IMR-90 (cell line): Measurements from ENCODE around the gene FOXP1. TPM values are rescaled to one million over a fixed set of nuclear protein-coding genes. Genes with fewer than 3 reads are reported as not detected.
A peak's percentile ranks its signal among the peaks of the same experiment; 100 is the strongest.

Experiments
- ATAC-seq: fragments of 200-7000 bp; cut with Tn5 transposase; 2 replicates; pipeline ENCODE4 v1.9.1; 2020; ENCODE audit warnings: low read depth, mild to moderate bottlenecking, moderate library complexity
- BruUV-seq: library from RNA; stranded (reverse); fragments of 400-500 nt; replicated peaks from 2 replicates; lab custom pipeline; 2021; lab: Mats Ljungman, UMichigan
- CTCF ChIA-PET: fragments of 300-600 bp; formaldehyde crosslinking; extraction: SDS; loops from one replicate; lab custom pipeline; 2021; ENCODE audit warnings: antibody characterized with exemption; lab: Yijun Ruan, JAX
- POLR2A ChIA-PET: fragments of 300-600 bp; sonication (Branson Sonifier 250); formaldehyde crosslinking; loops from one replicate; lab custom pipeline; 2022; ENCODE audit warnings: antibody characterized with exemption; ENCODE audit not compliant: unreplicated experiment; lab: Charles Lee
- DNase-seq: peaks from one replicate; pipeline ENCODE4 v3.0.0; 2013
- H2AFZ ChIP-seq: replicated peaks from 2 replicates; pipeline ENCODE3; 2013; ENCODE audit warnings: low read length, mild to moderate bottlenecking; ENCODE audit not compliant: poor library complexity
- H2AK5ac ChIP-seq: 2 replicates; pipeline ENCODE4 v1.6.1; 2013; ENCODE audit warnings: low read depth, low read length, inconsistent platforms
- H2AK9ac ChIP-seq: replicated peaks from 2 replicates; pipeline ENCODE3; 2013; ENCODE audit warnings: mild to moderate bottlenecking, low read depth, low read length, moderate library complexity; ENCODE audit not compliant: poor library complexity
- H2BK120ac ChIP-seq: 2 replicates; pipeline ENCODE4 v1.6.1; 2013; ENCODE audit warnings: low read depth, low read length, inconsistent platforms
- H2BK15ac ChIP-seq: 3 replicates; pipeline ENCODE4 v1.6.1; 2013; ENCODE audit warnings: low read depth, low read length, inconsistent platforms
- H2BK20ac ChIP-seq: 2 replicates; pipeline ENCODE4 v1.6.1; 2013; ENCODE audit warnings: low read depth, mild to moderate bottlenecking, inconsistent platforms, low read length, moderate library complexity
- H2BK5ac ChIP-seq: 2 replicates; pipeline ENCODE4 v1.6.1; 2013; ENCODE audit warnings: mild to moderate bottlenecking, low read depth, low read length, inconsistent platforms; ENCODE audit not compliant: poor library complexity, severe bottlenecking
- H3K14ac ChIP-seq: replicated peaks from 2 replicates; pipeline ENCODE4 v1.6.1; 2013; ENCODE audit warnings: low read depth, low read length, inconsistent platforms
- H3K18ac ChIP-seq: 2 replicates; pipeline ENCODE4 v1.6.1; 2013; ENCODE audit warnings: low read depth, low read length, control low read depth
- H3K23ac ChIP-seq: 2 replicates; pipeline ENCODE4 v1.6.1; 2013; ENCODE audit warnings: low read depth, low read length, inconsistent platforms
- H3K27ac ChIP-seq: 2 replicates; pipeline ENCODE4 v1.5.1; 2013; ENCODE audit warnings: mild to moderate bottlenecking, control low read depth, low read length; ENCODE audit not compliant: insufficient read depth
- H3K27me3 ChIP-seq: 2 replicates; pipeline ENCODE4 v1.6.1; 2013; ENCODE audit warnings: low read length; ENCODE audit not compliant: control insufficient read depth, insufficient read depth
- H3K36me3 ChIP-seq: 2 replicates; pipeline ENCODE4 v1.6.1; 2013; ENCODE audit warnings: low read length, mixed read lengths; ENCODE audit not compliant: control insufficient read depth, insufficient read depth
- H3K4ac ChIP-seq: 2 replicates; pipeline ENCODE4 v1.6.1; 2013; ENCODE audit warnings: low read depth, low read length, inconsistent platforms
- H3K4me1 ChIP-seq: 2 replicates; pipeline ENCODE4 v1.6.1; 2013; ENCODE audit warnings: low read length, mixed read lengths; ENCODE audit not compliant: control insufficient read depth, insufficient read depth
- H3K4me2 ChIP-seq: 2 replicates; pipeline ENCODE4 v1.6.1; 2013; ENCODE audit warnings: low read depth, mild to moderate bottlenecking, control low read depth, low read length, moderate library complexity
- H3K4me3 ChIP-seq: 2 replicates; pipeline ENCODE4 v1.5.1; 2013; ENCODE audit warnings: low read depth, mild to moderate bottlenecking, control low read depth, low read length, moderate library complexity; ENCODE audit not compliant: insufficient read depth
- H3K56ac ChIP-seq: 2 replicates; pipeline ENCODE4 v1.6.1; 2013; ENCODE audit warnings: low read length, inconsistent platforms; ENCODE audit not compliant: insufficient read depth; ENCODE audit errors: extremely low read depth
- H3K79me1 ChIP-seq, 2 experiments: 2 replicates each; pipeline ENCODE4 v1.6.1; 2013; ENCODE audit warnings: low read length in 2 of 2, inconsistent platforms in 1 of 2, low read depth in 1 of 2
- H3K9ac ChIP-seq: 2 replicates; pipeline ENCODE4 v1.6.1; 2013; ENCODE audit warnings: low read depth, low read length, control low read depth
- H3K9me1 ChIP-seq: 2 replicates; pipeline ENCODE4 v1.6.1; 2013; ENCODE audit warnings: low read length, inconsistent platforms; ENCODE audit not compliant: insufficient read depth
- H3K9me3 ChIP-seq: 2 replicates; pipeline ENCODE4 v1.6.1; 2013; ENCODE audit warnings: low read length; ENCODE audit not compliant: control insufficient read depth, insufficient read depth
- H4K20me1 ChIP-seq: 2 replicates; pipeline ENCODE4 v1.6.1; 2013; ENCODE audit warnings: low read length, inconsistent platforms; ENCODE audit not compliant: insufficient read depth
- H4K5ac ChIP-seq: 2 replicates; pipeline ENCODE4 v1.6.1; 2013; ENCODE audit warnings: mild to moderate bottlenecking, low read depth, low read length, control low read depth
- H4K8ac ChIP-seq, 2 experiments: 2 replicates each; pipeline ENCODE4 v1.6.1; 2013; ENCODE audit warnings: low read depth in 2 of 2, low read length in 2 of 2, control low read depth in 1 of 2, inconsistent platforms in 1 of 2
- H4K91ac ChIP-seq: 2 replicates; pipeline ENCODE4 v1.6.1; 2013; ENCODE audit warnings: low read depth, low read length, inconsistent platforms; ENCODE audit not compliant: insufficient read depth
- CEBPB ChIP-seq: IDR thresholded peaks from 2 replicates; pipeline ENCODE4 v1.6.1; 2012; ENCODE audit warnings: low read depth, low read length, improper control_type of control experiment
- CHD1 ChIP-seq: IDR thresholded peaks from 2 replicates; pipeline ENCODE4 v1.6.1; 2012; ENCODE audit warnings: low read depth, low read length, improper control_type of control experiment
- FOS ChIP-seq: fragments of 150-350 bp; IDR thresholded peaks from 2 replicates; pipeline ENCODE4 v1.6.1; 2016; ENCODE audit warnings: low read depth, low read length
- MAFK ChIP-seq: IDR thresholded peaks from 2 replicates; pipeline ENCODE4 v1.6.1; 2012; ENCODE audit warnings: low read depth, low read length, improper control_type of control experiment
- MAZ ChIP-seq: IDR thresholded peaks from 2 replicates; pipeline ENCODE4 v1.6.1; 2012; ENCODE audit warnings: low read depth, mild to moderate bottlenecking, low read length, improper control_type of control experiment, moderate library complexity, borderline replicate concordance
- POLR2A ChIP-seq: IDR thresholded peaks from 2 replicates; pipeline ENCODE4 v1.6.1; 2012; ENCODE audit warnings: mild to moderate bottlenecking, low read depth, low read length
- RAD21 ChIP-seq: IDR thresholded peaks from 2 replicates; pipeline ENCODE4 v1.6.1; 2012; ENCODE audit warnings: low read length, improper control_type of control experiment
- RCOR1 ChIP-seq: IDR thresholded peaks from 2 replicates; pipeline ENCODE4 v1.6.1; 2012; ENCODE audit warnings: mild to moderate bottlenecking, low read length, improper control_type of control experiment; ENCODE audit not compliant: insufficient replicate concordance
- RFX5 ChIP-seq: IDR thresholded peaks from 2 replicates; pipeline ENCODE4 v1.8.0; 2012; ENCODE audit warnings: low read depth, mild to moderate bottlenecking, low read length, moderate library complexity
- SMC3 ChIP-seq: fragments of 150-350 bp; IDR thresholded peaks from 2 replicates; pipeline ENCODE4 v1.6.1; 2016; ENCODE audit warnings: low read depth, mild to moderate bottlenecking, antibody characterized with exemption, low read length, moderate library complexity
- WGBS, 2 experiments: methylation state at CpG; one replicate each; pipeline versions ENCODE4 v1.1.5 to v1.1.7; 2013; ENCODE audit warnings: missing lambda C conversion rate in 2 of 2; ENCODE audit not compliant: insufficient read length in 1 of 2; ENCODE audit errors: extremely low coverage in 2 of 2; 5-methylcytosine and 5-hydroxymethylcytosine counted together
- dilution Hi-C: fragments of 300-500 bp; cut with HindIII; formaldehyde crosslinking; loops from one replicate; pipeline ENCODE4 v1.14.3; 2018; ENCODE audit warnings: low sequenced_read_pairs; ENCODE audit not compliant: unreplicated experiment
- in situ Hi-C: fragments of 300-500 bp; cut with MboI; formaldehyde crosslinking; loops from 3 replicates; pipeline ENCODE4 v1.14.3; 2019; ENCODE audit warnings: low sequenced_read_pairs, inconsistent platforms, mixed read lengths
- intact Hi-C: fragments of 100-400 bp; cut with micrococcal nuclease; formaldehyde crosslinking; loops from 2 replicates; pipeline ENCODE4 v1.10.0; 2022
- polyA plus RNA-seq, 3 experiments: library from polyadenylated mRNA; depleted of rRNA; stranded (reverse); fragments of >200 nt; gene quantifications; 2 replicates each; pipeline ENCODE4 v1.2.3, GENCODE V29; 2012; ENCODE audit warnings: low replicate concordance in 1 of 3
- total RNA-seq: library from RNA; depleted of rRNA; stranded (reverse); fragments of >200 nt; gene quantifications from 2 replicates; pipeline ENCODE4 v1.2.3, GENCODE V29; 2012
- TF ChIP-seq, protein P1 (sequence below): fragments of 150-350 bp; IDR thresholded peaks from 2 replicates; pipeline ENCODE4 v1.6.1; 2017; ENCODE audit warnings: mild to moderate bottlenecking, antibody characterized with exemption, low read length, low read depth
- TF ChIP-seq, protein P2 (sequence below): fragments of 150-350 bp; IDR thresholded peaks from 2 replicates; pipeline ENCODE4 v1.6.1; 2016; ENCODE audit warnings: low read depth, mild to moderate bottlenecking, low read length, moderate library complexity, borderline replicate concordance
- TF ChIP-seq, protein P3 (sequence below): conservative IDR thresholded peaks from 2 replicates; pipeline ENCODE4 v1.5.1; 2012; ENCODE audit warnings: mild to moderate bottlenecking, low read depth, low read length, improper control_type of control experiment

The FOXP1 gene
- total and polyA plus RNA-seq, 2 of the 4 experiments (the other 2 are of a cell fraction) = 37.0 to 132 TPM

DNA sequence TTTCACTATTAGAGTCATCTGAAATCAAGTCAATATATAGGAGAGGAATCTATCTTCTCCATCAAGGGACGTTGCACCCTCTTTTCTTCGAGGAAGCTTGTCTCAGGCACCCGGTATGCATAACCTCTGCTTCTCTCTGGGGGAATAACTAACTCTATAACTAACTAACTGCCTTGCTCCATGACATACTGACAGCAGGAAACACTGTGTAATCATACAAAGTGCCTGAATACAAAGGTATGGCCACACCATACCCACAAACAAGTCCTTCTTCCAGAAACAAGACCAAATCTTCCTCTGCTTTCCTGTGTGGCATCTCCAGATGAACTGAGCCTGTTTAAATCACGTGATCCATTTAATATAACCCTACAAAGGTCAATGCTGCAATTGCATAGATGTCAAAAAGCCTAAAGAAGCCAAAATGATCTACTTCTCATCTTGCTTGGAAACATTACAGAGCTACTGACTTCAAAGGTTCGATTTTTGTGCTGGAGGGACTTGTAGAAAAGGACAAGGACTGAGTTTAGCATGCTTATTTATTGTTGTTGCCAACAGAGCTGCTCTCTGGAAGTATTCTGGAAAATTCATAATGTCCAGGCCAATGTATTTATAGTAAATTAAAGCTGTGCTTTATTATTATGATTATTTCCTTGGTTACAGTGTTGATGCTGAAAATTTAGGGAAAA, 380.5 kb downstream of the FOXP1 start:
- H3K4me3 ChIP-seq = no peak overlapping the region
- H2AK5ac ChIP-seq = no peak overlapping the region
- intact Hi-C loops (no loop called here), in situ Hi-C loops (no loop called here), dilution Hi-C loops (no loop called here)
- peaks cover 4% of the 10 kb centered on the region; the same call in 1 of the 2 replicates for H3K4me1 ChIP-seq
- H3K18ac ChIP-seq = no peak overlapping the region
- H2AK9ac ChIP-seq = no peak overlapping the region
- no peak overlapping the region for H4K8ac ChIP-seq
- ChIA-PET POLR2A (interaction anchor here (0.6 kb wide), 1 partner anchor 48 kb away, joined by 3 read pairs; no protein-coding TSS in a partner anchor), CTCF (interaction anchor here (0.6 kb wide), 1 partner anchor 108 kb away, joined by 3 read pairs; no protein-coding TSS in a partner anchor)
- H4K5ac ChIP-seq = no peak overlapping the region
- H2BK120ac ChIP-seq = no peak overlapping the region
- no peak overlapping the region for H3K56ac ChIP-seq
- no peak overlapping the region for H2BK5ac ChIP-seq
- H3K27ac ChIP-seq = no peak overlapping the region
- H3K9me1 ChIP-seq = 0 out of 2 replicates have a peak, but pooled peaks cover 3% of the 10 kb centered on the region
- H3K36me3 ChIP-seq = no peaks in the 10 kb centered on the region; the same call in 1 of the 2 replicates
- no CpG with 5 or more reads among the region's 5 CpGs for WGBS, 2 experiments
- no peak overlapping the region for H2BK15ac ChIP-seq
- peak overlapping the region; percentile 7; the same call in 1 of the 2 replicates for H3K23ac ChIP-seq
- 0 out of 2 replicates have a peak overlapping the region, but pooled peaks have one; percentile 19 for H3K14ac ChIP-seq
- TF ChIP-seq SMC3 (no peak), RCOR1 (no peak), MAFK (no peak), FOS (no peak), CHD1 (no peak), POLR2A (no peak), RAD21 (no peak), CEBPB (no peak), MAZ (no peak), RFX5 (no peak)
- TF ChIP-seq, protein P1, sequence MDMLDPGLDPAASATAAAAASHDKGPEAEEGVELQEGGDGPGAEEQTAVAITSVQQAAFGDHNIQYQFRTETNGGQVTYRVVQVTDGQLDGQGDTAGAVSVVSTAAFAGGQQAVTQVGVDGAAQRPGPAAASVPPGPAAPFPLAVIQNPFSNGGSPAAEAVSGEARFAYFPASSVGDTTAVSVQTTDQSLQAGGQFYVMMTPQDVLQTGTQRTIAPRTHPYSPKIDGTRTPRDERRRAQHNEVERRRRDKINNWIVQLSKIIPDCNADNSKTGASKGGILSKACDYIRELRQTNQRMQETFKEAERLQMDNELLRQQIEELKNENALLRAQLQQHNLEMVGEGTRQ = no peak
- TF ChIP-seq, protein P2, sequence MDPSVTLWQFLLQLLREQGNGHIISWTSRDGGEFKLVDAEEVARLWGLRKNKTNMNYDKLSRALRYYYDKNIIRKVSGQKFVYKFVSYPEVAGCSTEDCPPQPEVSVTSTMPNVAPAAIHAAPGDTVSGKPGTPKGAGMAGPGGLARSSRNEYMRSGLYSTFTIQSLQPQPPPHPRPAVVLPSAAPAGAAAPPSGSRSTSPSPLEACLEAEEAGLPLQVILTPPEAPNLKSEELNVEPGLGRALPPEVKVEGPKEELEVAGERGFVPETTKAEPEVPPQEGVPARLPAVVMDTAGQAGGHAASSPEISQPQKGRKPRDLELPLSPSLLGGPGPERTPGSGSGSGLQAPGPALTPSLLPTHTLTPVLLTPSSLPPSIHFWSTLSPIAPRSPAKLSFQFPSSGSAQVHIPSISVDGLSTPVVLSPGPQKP = no peak
- TF ChIP-seq, protein P3, sequence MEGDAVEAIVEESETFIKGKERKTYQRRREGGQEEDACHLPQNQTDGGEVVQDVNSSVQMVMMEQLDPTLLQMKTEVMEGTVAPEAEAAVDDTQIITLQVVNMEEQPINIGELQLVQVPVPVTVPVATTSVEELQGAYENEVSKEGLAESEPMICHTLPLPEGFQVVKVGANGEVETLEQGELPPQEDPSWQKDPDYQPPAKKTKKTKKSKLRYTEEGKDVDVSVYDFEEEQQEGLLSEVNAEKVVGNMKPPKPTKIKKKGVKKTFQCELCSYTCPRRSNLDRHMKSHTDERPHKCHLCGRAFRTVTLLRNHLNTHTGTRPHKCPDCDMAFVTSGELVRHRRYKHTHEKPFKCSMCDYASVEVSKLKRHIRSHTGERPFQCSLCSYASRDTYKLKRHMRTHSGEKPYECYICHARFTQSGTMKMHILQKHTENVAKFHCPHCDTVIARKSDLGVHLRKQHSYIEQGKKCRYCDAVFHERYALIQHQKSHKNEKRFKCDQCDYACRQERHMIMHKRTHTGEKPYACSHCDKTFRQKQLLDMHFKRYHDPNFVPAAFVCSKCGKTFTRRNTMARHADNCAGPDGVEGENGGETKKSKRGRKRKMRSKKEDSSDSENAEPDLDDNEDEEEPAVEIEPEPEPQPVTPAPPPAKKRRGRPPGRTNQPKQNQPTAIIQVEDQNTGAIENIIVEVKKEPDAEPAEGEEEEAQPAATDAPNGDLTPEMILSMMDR = no peak
- no peak overlapping the region for H3K4me2 ChIP-seq
- no peaks in the 10 kb centered on the region for H3K9me3 ChIP-seq
- ATAC-seq (no peak), DNase-seq (no peak)
- peaks cover 4 to 41% of the 10 kb centered on the region in 2 experiments; a peak in 3 of 4 replicates for H3K79me1 ChIP-seq
- no peak overlapping the region for H2BK20ac ChIP-seq
- no peak overlapping the region for H2AFZ ChIP-seq
- H3K4ac ChIP-seq = no peak overlapping the region
- H3K9ac ChIP-seq = no peak overlapping the region
- H3K27me3 ChIP-seq = no peaks in the 10 kb centered on the region
- no peaks in the 10 kb centered on the region; the same call in 1 of the 2 replicates for H4K20me1 ChIP-seq
- no TSS peak for BruUV-seq
- no peak overlapping the region for H4K91ac ChIP-seq
